Ectodermal cell (in vitro differentiated cells): ENCODE results near the gene TIPARP.
A peak's percentile ranks its signal among the peaks of the same experiment; 100 is the strongest.

Experiments
- H3K27ac ChIP-seq: 2 replicates; pipeline ENCODE4 v1.7.0; 2013; ENCODE audit warnings: mild to moderate bottlenecking, low read depth, low read length; ENCODE audit not compliant: insufficient read depth, poor library complexity, severe bottlenecking
- H3K27me3 ChIP-seq: 2 replicates; pipeline ENCODE4 v1.7.0; 2013; ENCODE audit warnings: mild to moderate bottlenecking, low read length; ENCODE audit not compliant: insufficient read depth, control insufficient read depth, poor library complexity, severe bottlenecking
- H3K36me3 ChIP-seq: one replicate; pipeline ENCODE4 v1.7.0; 2013; ENCODE audit warnings: low read length; ENCODE audit not compliant: control insufficient read depth, insufficient read depth
- H3K4me1 ChIP-seq: one replicate; pipeline ENCODE4 v1.7.0; 2013; ENCODE audit warnings: low read length; ENCODE audit not compliant: control insufficient read depth, insufficient read depth
- H3K4me3 ChIP-seq: 2 replicates; pipeline ENCODE4 v1.7.0; 2013; ENCODE audit warnings: low read depth, low read length, control low read depth; ENCODE audit not compliant: insufficient read depth
- H3K9me3 ChIP-seq: 2 replicates; pipeline ENCODE4 v1.7.0; 2013; ENCODE audit warnings: mild to moderate bottlenecking, low read length, moderate library complexity; ENCODE audit not compliant: control insufficient read depth
- WGBS, 2 experiments: methylation state at CpG; one replicate each; pipeline ENCODE4 v1.1.7; 2013; ENCODE audit warnings: missing lambda C conversion rate in 2 of 2; 5-methylcytosine and 5-hydroxymethylcytosine counted together

TIPARP gene

DNA sequence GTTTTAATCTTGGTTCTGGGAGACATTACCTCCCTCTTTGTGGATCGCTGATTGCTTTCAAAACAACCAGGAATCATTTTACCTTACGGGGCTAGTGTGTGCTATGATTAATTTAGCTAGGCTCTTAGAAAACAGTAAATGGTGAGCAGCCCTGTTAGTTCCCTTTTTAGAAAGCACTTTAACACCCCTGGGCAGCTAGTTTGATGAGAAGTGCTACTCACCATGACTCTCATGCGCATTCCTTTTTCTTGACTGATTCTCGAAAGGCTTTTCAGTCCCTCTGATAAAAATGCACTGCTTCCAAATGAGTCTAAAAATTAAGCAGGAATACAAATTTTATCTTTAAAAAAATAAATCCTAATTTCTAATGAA, 76.5 kb downstream of the TIPARP start:
- H3K9me3 ChIP-seq = no peaks in the 10 kb centered on the region
- H3K4me3 ChIP-seq = no peak overlapping the region
- H3K27me3 ChIP-seq = no peaks in the 10 kb centered on the region
- WGBS, 2 experiments = 38 to 42% methylated on average over 4 of the region's 4 CpGs
- H3K36me3 ChIP-seq = no peaks in the 10 kb centered on the region
- peaks cover 24% of the 10 kb centered on the region for H3K4me1 ChIP-seq
- peak overlapping the region; percentile 17 for H3K27ac ChIP-seq

DNA sequence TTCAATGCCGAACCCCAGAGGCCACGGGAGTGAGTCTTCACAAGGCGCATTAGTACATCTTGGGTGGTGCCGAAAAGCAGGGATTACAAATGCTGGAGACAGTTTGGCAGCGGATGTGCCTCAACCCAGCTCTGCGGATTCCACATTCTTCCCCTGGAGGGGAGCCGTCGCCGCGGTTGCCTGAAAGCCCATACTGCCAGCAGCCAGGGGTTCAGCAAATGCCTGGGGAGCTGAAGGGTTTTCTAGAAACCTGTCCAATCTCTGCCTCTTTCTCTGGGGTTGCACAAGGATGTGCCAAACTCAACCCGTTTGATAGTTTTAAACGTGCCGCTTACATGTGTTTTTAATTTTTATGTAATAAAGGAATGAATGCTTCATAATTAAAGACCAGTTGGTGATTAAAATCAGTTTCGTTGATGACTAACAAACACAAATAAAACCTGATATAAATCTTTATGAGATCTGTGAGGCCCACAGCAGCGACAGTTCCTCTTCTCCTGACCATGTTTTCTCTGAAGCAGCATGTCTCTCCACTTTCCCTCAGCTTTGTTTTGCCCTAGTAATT, 77.2 kb downstream of the TIPARP start:
- Histone ChIP-seq H3K36me3 (no peaks in the 10 kb centered on the region), H3K9me3 (no peaks in the 10 kb centered on the region), H3K27ac (no peak overlapping the region), H3K4me3 (no peak overlapping the region), H3K27me3 (no peaks in the 10 kb centered on the region), H3K4me1 (peaks cover 24% of the 10 kb centered on the region)
- 15 to 16% methylated on average over 15 of the region's 15 CpGs for WGBS, 2 experiments
